HEK293 (cell line): ENCODE results near the gene VPS9D1.

Source experiments
- PBX3 ChIP-seq: sonication (generic); formaldehyde crosslinking; IDR thresholded peaks from 2 replicates; pipeline ENCODE4 v1.8.1; 2022; ENCODE audit warnings: mild to moderate bottlenecking, moderate library complexity, missing genetic modification reagents
- ZFHX2 ChIP-seq: fragments of 450-650 bp; formaldehyde crosslinking; conservative IDR thresholded peaks from 2 replicates; pipeline ENCODE4 v1.5.1; 2016; ENCODE audit warnings: missing biosample characterization, missing genetic modification characterization
- ZNF629 ChIP-seq: fragments of 450-650 bp; formaldehyde crosslinking; IDR thresholded peaks from 2 replicates; pipeline ENCODE4 v1.5.1; 2017; ENCODE audit warnings: missing biosample characterization, missing genetic modification characterization
- TF ChIP-seq, protein P1 (sequence below): fragments of 450-650 bp; formaldehyde crosslinking; IDR thresholded peaks from 2 replicates; pipeline ENCODE4 v1.5.1; 2016; ENCODE audit warnings: missing biosample characterization, missing genetic modification characterization
- TF ChIP-seq, protein P2 (sequence below): fragments of 450-650 bp; formaldehyde crosslinking; IDR thresholded peaks from 2 replicates; pipeline ENCODE4 v1.5.1; 2016; ENCODE audit warnings: missing biosample characterization, missing genetic modification characterization

Gene VPS9D1

GRCh38 chr16:89657442-89658220 lies 63.1 kb downstream of the VPS9D1 start, which contains the start of the genes CHMP1A and SPATA33 (continued):
- TF ChIP-seq ZNF629 (tag by site-specific recombination): 0 out of 2 replicates have a peak, but pooled peaks have one; percentile 27
- peak; percentile 44; the same call in 1 of the 2 replicates for TF ChIP-seq ZFHX2 (tag by site-specific recombination)
- TF ChIP-seq, protein P1, sequence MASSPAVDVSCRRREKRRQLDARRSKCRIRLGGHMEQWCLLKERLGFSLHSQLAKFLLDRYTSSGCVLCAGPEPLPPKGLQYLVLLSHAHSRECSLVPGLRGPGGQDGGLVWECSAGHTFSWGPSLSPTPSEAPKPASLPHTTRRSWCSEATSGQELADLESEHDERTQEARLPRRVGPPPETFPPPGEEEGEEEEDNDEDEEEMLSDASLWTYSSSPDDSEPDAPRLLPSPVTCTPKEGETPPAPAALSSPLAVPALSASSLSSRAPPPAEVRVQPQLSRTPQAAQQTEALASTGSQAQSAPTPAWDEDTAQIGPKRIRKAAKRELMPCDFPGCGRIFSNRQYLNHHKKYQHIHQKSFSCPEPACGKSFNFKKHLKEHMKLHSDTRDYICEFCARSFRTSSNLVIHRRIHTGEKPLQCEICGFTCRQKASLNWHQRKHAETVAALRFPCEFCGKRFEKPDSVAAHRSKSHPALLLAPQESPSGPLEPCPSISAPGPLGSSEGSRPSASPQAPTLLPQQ (tag by site-specific recombination): no peak
- TF ChIP-seq, protein P2, sequence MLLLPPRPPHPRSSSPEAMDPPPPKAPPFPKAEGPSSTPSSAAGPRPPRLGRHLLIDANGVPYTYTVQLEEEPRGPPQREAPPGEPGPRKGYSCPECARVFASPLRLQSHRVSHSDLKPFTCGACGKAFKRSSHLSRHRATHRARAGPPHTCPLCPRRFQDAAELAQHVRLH (tag by site-specific recombination): peak; percentile 98
- TF ChIP-seq PBX3 (CRISPR knock-in tag): peak; percentile 60
